NCI-H1048 (cell line): Measurements from ENCODE around the gene MATN1.

Experiments
- DNase-seq: peaks from one replicate; lab custom pipeline; 2025; lab: John Stamatoyannopoulos, UW

Gene MATN1

DNA sequence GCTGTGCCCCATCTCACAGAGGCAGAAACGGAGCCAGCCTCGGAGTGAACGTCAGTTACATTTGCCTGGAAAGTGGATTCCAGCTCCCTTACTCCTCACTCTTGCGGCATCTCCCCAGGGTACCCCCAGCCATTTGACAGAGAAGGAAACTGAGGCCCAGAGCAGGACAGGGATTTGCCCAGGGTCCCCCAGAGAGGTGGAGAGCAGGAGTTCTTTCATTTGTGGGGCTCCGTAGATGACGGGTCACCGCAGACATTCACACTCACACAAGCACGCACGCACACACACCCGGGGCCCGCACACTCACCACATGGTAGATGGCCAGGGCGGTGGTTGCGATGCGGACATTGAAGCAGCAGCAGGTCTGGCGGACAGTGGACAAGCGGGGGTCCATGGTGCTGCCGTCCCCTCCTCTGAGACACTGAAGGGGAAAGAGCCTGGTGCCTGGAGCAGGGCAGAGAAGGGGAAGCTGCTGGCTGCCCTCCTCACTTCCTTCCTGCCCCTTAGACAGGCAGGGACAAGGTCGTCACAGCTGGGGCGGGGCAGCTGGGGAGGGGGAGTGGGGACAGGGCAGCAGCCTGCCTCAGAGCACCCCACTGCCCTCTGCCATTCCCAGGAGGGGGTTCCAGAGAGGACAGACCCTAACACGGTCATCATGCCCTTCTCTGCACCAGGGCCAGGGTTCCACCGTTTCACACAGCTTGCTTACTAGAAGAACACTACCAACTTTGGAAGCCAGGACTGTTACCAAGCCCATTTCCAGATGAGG, 34.2 kb upstream of the MATN1 start, which contains the start of gene LAPTM5:
LAPTM5 (minus strand) TSS at position 423 of the 769 bp plus-strand sequence; CDS start at position 394, 29 bp downstream.
- no peak for DNase-seq

- no peak for DNase-seq
Measured at GRCh38 chr1:30756545-30757351, 33.4 kb upstream of the MATN1 start.

- no peak for DNase-seq
Measured at GRCh38 chr1:30756206-30756544, 32.8 kb upstream of the MATN1 start.

GRCh38 chr1:30755746-30756145, 32.4 kb upstream of the MATN1 start:
- no peak for DNase-seq

- DNase-seq = no peak
Measured at GRCh38 chr1:30755334-30755733, 31.9 kb upstream of the MATN1 start.

- no peak for DNase-seq
Measured at GRCh38 chr1:30754684-30755171, 31.3 kb upstream of the MATN1 start.

DNA sequence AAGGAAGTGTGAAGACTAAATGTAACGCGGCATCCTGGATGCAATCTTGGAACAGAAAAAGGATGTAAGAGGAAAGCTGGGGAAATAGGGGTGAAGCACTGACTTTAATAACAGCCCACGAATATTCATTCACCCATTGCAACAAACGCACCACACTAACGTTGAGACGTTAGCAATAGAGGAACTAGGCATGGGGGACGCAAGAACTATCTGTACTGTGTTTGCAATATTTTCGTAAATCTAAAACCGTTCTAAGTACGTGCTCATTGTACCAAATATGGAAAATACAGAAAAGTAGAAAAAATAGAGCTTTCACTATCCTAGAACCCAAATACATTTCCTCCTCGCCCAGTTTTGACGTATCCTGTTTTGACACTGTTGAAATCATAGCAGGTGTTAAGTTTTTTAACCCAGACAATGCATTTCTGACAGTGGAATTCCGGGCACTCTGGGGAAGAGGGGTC, 30.3 kb upstream of the MATN1 start:
- no peak for DNase-seq

DNA sequence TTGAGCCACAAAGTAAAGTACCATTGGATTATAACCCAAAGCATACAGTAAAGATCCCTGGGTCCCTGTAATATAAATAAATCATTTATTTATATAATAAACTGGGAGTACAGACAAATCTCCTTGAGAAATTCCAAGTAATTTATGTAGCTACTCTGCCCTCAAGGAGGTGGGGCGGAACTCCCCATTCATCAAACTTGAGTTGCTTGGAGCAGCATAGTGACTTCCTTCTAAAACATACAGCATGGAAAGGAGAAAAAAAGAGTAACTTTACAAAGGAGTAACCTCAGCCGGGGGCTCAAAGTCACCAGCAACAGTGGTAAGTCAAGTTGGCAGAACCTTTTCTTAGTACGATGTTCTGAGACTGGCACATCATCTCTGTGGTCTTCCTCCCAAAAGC, 29.7 kb upstream of the MATN1 start:
- no peak for DNase-seq

DNA sequence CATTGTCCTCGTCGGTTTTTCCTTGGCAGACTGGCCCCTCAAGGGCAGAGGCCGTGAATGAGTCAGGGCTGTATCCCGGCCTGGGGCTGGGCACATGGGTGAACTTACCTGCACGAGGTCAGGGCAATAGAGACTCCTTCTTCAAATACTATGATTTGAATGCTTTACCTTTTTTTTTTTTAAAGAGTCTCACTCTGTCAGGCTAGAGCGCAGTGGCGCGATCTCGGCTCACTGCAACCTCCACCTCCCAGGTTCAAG, 29.2 kb upstream of the MATN1 start:
- no peak for DNase-seq

- DNase-seq = no peak
Measured at GRCh38 chr1:30751830-30752650, 28.7 kb upstream of the MATN1 start.

- DNase-seq = no peak
Measured at GRCh38 chr1:30750731-30751291, 27.4 kb upstream of the MATN1 start.

- no peak for DNase-seq
Measured at GRCh38 chr1:30749691-30750583, 26.6 kb upstream of the MATN1 start.

DNA sequence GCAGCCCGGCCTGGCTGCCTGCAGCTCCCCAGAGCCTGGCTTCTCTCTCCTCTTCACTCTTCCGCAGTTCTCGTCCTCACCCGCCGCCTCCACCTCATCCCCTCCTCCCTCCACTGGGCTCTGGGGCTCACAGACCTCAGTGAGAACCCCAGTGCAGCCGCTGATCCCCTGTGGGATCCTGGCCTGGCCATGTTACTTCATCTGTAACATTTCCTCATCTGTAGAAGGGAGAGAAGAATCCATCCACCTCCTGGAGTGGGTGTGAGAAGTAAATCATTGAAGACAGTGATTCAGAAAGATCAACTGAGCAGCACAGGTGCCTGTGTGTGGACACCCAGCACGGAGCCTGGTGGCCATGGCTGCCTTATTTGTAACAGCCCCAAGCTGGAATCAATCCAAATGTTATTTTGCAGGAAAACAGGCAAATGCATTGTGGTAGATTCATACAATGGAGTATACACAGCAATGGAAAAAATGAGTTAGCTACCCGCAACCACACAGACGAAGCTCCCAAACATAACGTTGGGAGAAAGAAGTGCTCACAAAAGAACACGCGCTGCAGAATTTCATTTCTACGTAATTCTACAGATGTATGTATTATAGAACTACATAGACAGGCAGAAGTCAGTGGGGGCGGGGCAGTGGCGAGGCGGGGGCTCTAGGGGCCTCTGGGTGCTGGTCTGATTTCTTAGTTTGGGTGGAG, 25.5 kb upstream of the MATN1 start:
- no peak for DNase-seq

DNA sequence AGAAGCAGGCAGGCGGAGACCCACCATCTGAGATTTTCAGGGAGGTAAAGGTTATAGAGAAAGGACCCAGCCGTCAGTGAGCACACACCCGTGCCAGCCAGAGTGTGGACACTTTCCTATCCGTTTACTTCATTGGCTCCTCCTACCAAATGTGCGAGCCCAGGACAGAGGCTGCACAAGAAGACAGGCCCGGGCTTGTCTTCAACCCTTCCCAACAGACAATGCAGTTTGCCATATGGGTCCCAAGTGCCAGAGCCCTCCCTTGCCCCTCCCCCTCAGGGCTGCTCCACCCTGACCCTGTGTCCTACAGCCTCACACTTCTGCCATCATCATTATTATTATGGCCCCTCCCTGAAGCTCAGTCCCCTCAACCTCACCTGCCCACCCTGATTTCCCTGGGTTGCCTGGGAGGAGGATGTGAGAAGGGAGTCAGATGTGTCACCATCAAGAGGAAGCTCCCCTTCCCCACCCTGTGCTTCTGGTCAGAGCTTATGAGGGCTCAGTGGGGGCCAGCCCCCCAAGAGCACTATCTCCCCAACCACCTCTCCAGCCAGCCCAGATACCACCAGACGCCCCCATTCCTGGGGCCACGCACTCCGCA, 24.8 kb upstream of the MATN1 start:
- DNase-seq = no peak

DNA sequence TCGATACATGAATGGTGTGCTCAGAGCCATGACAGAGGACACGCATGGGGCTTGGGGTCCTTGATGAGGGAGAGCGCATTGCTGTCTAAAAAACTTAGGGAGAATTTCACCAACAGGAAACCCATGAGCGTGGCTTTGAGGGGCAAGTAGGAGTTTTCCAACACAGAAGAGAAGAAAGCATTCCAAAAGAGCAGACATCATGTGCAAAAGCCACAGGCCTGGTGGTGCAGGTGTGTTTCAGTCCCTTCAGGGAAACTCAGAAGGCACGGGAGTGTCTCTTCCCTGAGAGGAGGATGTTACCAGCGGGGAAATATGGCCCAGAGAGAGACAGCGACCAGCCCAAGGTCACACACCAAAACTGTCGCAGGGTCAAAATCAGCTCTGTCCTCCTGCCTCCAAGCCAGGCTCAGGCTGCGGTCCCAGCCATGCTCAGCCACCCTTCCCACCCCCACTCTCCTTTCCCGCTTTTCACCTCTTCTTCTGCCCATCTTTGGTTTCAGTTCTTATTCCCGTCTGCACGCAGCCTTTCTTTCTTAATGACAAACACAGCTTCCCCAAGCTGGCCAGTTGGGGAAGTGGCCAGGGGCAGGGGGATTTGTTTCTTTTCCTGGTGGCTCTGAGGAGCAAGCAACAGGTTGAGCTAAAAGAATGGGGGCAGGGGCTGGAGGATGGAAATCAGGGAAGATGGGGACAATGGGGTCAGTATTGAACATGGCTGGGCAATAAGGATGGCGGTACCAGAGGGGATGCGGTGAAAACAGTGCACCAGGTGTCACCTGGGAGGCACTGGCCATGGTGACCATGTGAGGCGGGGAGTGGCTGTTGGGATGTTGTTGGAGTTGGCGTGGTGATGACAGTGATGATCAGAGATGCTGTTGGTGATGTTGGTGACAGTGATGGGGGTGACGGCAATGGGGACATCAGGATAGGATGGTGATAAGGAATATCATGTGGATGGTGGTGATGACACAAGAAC, 23.9 kb upstream of the MATN1 start:
- DNase-seq = no peak

GRCh38 chr1:30746212-30747032, 23.0 kb upstream of the MATN1 start:
- no peak for DNase-seq

DNA sequence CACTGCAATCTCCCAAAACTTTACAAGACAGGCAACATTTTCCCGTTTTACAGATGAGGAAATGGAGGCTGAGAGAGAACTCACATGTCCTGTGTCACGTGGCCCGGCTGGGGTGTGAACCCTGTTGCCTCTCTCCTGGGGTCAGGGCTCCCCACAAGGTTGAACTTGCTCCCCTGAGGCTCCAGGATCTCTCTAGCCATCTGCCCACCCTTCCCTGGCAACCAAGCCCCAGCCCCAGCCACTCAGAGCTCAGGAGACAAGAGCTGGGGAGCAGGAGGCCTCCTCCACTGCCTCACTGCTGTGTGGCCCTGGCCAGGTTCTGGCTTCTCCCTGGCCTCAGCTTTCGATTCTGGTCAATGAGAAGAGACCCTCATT, 22.4 kb upstream of the MATN1 start:
- no peak for DNase-seq
